TTC549 (cell line): Measurements from ENCODE around the gene CD9.

Experiments used
- FAIRE-seq: peaks from 2 replicates; lab custom pipeline; 2012; peaks lifted over from hg19 to GRCh38; lab: Jason Lieb, UNC

Gene CD9

DNA sequence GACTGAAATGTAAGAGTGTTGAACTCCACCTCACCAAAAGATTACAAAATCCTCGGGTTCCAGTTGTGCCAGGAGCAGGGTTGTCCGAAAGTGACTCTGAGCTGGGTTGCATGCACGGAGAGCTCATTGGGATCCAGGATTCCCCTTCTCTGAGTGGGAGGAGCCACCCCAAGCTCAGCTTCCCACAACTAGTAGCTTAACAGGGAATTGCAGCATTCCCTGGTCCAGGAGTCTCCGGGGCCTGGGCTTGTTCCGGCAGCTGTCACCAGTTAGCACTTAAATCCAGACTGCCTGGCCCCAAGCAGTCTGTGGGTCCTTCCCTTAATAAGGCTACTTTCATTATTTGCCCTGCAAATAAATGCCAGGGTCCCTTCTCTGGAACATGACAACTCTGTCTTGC lies 50.1 kb downstream of the CD9 start:
- FAIRE-seq = no peak

DNA sequence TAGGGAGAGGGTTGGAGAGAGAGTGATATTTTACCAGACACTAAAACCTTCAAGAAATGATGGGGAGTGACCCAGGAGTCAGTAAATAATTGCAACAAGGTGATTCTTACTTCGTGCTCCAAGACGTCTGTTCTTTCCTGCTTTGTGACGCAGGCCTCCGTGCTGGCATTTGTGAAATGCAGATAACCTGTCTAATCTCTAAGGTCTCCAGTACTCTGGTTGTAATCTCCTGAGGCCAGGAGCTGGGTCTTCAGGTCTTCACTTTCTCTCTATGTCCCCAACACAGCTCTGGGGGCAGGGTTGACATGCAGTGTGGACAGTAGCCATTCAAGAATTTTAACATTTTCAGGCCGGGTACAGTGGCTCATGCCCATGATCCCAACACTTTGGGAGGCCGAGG lies 53.1 kb downstream of the CD9 start:
- no peak for FAIRE-seq

DNA sequence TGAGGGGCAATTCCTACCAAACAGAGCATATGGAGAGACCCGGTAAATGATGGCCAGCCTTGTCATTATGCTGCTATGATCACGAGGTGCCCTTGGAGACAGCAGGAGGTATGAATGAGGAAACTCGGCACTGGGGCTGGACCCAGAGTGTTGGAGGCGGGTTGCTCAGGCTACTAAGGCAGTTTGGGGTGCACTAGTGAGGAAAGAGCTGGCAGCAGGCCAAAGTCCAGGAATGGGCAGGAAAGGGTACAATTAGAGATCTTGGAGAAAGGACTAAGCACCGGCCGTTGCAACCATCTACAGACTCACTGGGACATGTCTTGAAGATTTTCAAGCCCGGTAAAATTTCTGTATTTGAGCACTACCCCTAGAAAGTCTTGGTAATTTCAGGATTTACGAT lies 54.3 kb downstream of the CD9 start:
- no peak for FAIRE-seq

DNA sequence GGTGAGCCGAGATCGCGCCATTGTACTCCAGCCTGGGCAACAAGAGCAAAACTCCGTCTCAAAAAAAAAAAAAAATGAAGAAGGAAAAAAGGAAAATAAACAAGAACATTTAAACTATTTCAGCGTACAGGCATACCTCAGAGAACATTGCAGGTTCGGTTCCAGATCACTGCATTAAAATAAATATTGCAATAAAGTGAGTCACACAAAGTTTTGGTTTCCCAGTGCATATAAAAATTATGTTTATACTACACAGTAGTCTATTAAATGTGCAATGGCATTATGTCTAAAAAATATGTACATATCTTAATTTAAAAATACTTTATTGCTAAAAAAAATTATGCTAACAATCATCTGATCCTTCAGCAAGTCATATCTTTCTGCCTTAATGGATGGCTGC lies 56.8 kb downstream of the CD9 start:
- no peak for FAIRE-seq

DNA sequence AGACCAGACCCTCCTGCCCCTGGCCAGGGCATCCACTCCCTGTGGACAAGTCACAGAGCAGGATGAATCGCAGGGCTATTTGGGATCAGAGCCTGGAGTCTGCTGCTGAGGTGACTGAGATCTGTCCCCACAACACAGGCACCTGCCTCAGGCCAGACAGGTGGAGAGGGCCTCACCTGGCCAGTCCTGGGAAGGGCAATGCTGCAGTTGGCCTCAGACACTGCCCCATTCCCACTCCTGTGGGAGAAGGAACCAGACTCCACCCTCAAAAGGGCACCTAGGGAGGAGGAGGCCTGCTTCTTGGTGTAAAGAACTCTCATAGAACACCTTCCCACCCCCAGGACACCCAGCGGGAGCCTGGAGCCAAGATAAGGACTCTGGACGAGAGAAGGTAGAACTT lies 62.0 kb downstream of the CD9 start:
- no peak for FAIRE-seq

DNA sequence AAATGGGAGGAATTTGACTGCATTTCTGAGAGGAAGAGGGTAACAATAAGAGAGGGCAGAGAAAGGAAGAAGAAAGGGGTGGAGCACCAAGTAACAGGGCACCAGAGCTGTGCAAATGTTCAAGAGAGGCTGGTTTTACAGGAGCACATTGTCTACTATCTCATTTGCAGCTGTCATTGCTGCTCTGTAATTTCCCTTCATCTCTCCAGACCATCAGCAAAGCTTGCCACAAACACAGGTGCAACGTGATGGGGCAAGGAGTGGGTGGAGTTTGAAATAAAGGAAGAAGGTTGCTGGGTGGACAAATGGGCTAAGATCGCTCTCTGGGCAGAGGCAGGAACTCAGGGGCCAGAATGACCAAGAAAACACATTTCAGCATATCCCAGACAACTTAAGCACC lies 62.4 kb downstream of the CD9 start:
- no peak for FAIRE-seq

DNA sequence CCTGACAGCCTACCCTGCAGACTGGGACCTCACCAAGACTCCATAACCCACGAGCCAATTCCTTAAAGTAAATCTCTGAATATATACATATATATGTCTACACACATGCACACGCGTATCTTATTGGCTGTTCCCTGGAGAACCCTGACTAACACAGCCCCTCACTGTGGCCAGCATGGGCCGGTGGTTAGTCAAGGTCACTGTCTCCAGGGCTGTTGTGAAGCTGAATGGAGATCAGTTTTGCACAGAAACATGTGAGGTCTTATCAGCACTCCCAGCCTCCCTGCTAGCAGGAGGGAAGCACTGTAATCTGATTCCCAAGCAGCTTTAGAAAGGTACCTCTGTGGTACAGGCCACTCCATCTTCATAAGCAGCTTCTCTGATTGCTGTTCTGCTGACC lies 63.7 kb downstream of the CD9 start:
- FAIRE-seq = no peak

DNA sequence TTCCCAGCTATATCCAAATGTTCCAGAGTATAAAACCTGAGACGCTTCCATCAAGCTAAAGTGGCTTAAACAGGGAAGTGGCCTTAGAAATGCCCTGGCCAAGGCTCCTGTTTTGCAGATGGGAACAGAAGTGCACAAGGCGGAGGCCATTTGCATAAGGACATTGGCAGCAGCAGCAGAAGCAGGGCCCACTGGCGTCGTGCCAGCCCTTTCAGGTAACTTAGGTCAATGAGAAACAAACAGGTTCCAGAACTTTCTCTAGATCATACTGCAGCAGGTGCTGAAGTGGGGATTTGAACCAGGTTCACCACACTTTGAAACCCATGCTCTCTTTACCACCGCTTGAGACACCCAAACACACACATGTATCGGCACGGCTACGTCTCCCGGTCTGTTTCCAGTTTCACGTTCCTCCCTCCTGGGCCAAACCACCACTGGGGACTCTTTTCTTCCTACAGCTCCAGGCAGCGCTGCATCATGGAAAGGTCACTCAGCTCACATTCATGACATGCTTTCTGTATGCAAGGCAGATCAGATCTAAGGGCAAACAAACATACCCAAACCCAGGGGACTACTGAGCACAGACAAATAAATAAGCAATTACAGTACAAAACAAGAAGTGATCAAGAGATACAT lies 64.3 kb downstream of the CD9 start:
- FAIRE-seq = no peak

DNA sequence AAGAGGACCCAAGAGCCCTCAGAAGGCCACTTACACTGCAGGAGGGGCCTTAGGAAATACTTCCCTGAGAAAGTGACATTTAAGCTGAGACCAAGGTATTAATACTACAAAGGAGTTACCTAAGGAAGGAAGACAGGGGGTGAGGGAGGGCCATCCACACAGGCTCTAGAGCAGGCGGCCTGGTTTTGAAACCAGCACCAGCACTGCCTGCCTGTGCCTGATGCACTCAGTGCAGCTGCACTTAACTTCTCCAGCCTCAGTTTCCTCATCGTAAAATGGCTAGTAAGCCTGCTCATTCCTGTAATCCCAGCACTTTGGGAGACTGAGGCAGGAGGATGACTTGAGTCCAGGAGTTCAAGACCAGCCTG lies 64.8 kb downstream of the CD9 start:
- FAIRE-seq = no peak

DNA sequence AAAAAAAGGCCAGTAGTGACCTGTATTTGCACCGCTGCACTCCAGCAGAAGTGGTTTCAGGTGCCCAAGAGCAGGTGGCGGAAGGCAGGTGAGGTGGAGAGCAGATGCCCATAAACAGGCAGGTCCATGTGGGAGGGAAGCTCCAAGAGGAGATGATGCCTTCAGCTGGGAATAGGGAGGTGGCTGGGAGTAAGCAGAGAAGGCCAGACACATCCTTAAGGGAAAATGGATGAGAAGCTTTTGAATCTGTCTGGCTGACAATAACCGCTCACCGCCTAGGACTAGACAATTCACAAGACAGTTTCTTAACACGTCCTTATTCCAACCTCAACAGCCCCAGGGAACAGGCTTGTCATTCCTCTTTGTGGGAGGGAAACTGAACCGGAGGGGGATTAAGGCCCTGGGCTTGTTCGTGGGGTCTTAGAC lies 66.4 kb downstream of the CD9 start:
- FAIRE-seq = no peak

DNA sequence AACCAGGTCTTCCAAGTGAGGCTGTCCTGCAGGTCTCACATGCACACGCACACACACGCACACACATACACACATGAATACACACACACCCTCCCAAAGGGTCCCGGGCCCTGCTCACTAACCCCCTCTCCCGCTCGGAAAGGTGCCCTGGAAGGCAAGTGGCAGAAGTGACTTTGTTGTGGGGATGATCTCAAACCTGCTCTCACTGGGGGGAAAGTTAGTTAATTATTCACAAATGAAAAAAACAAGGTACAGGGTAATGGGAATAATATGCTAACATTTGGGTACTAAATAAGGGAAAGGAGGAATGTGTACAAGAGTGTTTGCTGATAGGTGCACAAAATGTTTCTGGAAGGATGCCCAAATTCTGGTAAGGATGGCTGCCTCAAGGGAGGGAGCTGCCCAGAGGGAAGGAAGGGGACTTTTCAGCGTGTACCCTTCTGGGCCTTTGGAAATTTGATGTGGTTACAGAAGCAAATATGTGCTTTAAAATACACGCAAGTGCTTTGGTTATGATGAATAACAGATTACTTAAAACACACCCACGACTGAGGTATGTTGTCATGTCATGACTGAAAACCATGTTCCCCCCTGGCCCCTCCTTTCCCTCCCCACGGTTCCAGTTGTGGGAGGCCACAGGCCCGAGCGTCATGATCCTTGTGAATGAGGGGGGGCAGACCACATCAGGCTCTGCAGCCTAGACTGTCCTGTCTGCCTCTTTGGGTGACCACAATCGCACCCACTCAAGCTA lies 66.9 kb downstream of the CD9 start:
- FAIRE-seq = no peak

DNA sequence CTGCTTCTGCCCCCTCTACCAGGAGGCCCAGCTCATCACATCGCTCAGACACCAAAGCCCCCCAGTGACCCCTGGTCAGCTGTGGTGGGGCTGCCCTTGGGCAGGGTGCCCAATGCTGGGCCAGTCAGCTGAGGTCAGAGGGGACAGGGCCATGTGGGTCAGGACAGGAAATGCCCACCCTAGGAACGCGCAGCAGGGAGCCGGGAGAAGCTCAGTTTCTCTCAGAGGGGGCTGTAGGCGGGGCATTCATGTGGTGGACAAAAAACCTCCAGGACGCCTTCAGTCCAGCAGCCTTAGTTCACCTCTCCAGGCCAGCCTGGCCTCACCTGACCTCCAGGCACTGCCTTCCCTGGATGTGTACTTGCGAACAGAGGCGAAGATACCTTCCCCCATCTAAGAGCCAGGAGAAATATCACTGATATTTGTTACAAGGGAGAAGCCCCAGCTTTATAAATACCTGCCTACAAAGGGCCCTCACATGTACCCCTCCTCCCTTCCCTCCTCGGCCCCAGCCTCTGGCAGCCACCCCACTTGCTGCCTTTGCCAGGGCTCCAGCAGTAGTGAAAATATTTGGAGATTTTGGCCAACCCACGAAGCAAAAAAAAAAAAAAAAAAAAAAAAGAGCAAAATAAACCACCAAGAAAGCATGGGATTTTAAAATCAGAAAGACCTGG lies 68.4 kb downstream of the CD9 start:
- FAIRE-seq = no peak

DNA sequence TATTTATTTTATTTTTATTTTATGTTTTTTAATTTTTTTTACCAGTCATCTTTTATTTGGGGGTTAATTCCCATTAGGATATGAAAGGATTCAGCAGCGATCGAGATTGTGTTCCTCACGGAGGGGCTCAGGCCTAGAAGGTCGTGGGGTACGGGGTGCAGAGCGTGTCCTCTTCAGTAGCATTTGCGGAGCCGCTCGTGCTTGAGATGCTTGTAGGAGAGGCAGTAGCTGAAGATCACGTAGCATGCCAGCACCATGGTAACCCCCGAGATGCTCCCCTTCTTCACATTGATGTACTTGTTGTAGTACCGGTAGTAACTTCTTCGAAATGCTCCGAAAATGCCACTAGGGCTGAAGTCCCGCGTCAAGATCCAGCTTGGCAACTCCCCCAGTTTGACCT lies 69.8 kb downstream of the CD9 start:
- no peak for FAIRE-seq

DNA sequence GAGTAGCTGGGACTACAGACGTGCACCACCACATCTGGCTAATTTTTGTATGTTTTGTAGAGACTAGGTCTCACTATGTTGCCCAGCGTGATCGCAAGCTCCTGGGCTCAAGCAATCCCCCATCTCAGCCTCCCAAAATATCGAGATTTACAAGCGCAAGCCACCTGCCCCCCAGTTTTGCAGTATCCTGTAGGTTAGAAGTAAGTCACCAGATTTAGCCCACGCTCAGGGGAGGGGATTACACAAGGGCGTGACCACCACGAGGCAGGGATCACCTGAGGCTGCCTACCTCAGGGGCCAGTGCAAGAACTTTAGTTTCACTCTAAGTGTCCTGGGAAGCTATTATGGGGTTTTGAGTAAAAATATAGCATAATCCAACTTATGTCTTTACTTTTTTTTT lies 71.1 kb downstream of the CD9 start:
- FAIRE-seq = no peak

DNA sequence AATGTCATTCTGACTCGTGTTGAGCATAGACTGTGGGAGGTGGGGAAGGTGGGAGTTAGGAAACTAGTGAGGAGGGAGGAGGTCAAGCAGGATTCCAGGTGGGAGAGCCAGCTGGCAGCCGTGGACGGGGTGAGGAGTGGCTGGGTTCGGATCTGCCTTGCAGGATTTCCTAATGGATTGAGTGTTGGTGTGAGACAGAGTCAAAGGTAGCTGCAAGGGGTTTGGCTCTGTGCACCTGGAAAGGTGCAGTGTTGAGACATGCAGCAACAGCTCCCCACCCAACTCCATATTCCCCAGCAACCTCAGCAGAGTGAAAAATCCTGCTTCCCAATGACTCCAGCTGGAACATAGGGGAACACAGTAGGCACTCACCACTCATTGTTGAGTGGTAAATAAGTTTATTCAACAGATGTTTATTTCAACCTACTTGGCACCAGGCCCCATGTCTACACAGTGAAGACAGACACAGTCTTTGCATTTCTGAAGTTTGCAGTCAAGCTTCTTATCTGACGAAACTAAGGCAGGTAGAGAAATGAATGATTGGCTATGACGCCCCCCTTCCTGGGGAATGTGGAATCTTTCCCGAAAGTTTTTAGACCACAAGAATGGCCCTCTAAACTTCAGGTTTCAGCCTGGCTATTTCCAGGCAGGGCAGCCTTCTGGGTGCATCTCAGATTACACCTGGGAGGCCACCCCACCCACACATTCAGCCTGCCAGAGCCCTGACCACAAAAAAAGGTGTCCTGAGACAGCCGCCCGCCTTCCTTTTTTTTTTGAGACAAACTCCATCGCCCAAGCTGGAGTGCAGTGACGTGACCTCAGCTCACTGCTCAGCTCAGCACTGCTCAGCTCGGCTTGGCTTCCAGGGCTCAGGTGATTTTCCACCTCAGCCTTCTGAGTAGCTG lies 72.4 kb downstream of the CD9 start:
- FAIRE-seq = no peak

DNA sequence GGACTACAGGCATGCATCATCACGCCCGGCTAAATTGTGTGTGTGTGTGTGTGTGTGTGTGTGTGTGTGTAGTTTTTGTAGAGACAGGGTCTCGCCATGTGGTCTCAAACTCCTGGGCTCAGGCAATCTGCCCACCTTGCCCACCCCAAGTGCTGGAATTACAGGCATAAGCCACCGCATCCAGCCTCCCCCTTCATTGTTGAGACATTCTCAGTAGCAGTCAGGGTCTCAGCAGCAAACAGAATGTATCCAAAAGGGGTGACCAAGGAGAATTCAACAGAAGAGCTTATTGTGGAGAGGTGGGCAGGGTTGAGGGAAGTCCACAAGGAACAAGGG lies 73.0 kb downstream of the CD9 start:
- FAIRE-seq = no peak

DNA sequence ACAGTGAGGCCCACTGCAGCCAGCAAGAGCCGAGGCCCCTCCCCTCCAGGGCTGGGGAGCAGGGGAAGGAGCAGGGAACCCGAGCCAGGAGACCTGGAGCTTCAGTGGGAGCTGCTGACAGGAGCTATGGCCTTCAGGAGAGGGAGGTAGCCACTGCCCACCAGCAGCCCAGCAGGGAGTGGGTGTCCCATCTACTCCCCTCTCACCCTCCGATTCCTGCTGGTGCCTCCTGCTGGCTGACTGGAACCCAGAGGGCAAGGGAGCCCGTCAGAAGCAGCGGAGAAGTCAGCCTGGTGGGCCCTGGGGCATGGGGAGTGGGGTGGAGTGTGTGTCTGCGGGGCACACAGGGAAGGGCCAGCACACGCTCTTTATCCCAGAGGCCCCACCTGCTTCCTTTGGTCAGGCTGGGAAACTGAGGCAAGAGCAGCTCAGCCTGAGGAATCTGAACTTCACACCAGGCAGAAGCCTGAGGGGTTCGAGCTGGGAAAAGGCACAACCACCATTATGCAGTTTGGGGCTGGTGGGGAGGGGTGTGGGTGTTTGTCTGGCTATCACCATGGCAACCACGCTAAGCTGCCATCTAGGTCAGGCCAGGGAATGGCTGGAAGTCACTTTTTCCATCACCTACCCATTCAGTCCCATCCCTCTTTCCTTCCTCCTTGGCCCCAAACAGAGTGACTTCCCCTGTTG lies 73.5 kb downstream of the CD9 start:
- no peak for FAIRE-seq

DNA sequence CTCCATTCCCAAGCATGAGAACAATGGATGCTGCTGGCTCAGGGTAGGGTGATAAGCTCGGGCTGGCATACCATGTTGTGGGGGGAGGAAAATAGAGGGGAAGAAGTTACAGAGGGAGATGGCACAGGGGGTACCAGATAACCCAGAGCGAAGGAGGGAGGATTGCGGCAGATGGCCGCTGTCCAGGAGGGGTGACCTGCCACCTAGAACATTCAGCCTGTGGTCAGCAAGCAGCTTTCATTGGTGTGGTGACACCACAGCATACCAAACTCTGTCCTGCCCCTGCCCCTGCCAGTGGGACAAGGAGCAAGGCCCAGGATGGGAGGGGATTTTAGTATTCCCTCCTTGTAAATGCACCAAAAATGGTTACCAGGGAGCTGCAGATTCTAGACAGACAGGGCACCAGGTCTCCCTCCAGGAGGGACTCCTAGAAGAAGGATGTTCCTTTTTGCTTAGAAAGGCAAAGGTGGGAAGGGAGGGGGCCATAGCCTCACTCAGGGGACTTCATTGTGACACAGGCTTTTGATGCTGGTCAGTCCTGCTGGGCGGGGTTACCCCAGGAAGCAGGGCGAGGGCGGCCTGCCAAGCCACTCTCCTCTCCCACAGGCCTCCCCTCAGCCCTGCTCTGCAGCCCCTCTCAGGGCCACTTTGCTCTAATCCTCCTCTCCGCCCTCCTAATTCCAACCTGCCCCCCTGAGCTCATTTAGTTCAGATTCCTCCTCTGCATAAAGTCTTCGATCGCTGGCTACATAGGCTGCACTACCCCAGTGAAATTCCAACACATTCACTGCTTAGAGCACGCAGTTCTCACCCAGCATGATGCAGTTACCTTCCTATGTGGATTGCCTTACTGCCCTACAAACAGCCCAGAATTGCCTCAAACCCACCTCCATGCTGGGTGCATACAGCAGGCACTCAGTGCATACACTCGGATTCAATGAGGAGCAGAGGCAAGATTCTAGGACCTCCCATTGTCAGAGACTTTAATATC lies 74.3 kb downstream of the CD9 start:
- no peak for FAIRE-seq

DNA sequence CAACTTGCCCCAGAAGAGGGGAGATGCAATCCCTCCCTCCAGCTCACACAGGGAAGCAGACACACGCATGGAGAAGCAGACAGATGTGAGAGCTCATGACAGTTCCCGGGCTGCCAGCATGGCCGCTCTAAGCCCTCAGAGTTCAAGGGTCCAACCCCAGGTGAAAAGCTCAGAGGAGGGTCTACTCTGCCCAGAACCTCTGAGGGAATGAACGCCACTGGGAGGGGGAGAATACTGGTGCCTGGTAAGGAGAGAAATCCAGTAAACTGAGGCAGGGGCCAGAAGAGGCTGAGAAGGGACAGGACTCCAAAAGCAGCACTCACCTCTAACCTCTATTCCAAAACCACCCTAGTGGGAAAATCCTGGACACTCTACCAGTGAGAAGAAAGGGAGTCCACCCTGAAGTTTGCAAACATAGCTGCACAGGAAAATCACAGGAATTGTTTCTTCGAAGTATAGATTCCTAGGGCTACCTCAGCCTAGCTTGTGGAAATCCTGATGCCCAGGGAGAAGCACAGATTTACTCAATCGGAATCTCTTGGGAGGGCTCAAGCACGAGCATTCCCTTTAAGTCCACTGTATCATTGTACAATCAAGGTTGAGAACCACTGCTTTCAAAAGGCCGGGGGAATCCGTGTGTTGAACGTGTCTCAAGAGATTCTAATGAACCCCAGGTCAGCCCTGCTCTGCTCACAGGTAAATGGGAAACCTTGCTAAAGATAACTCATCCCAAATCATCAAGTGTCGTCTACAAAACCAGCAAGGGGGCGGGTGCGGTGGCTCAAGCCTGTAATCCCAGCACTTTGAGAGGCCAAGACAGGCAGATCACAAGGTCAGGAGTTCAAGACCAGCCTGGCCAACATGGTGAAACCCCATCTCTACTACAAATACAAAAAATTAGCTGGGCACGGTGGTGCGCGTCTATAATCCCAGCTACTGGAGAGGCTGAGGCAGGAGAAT lies 76.0 kb downstream of the CD9 start:
- no peak for FAIRE-seq
